Activated T-helper 17 cell treated with anti-CD3 and anti-CD28 coated beads, Interleukin-2, amount 50 U/mL, for 72 hours (primary cell): ENCODE results near the gene KIAA1614. TPM values are rescaled to one million over a fixed set of nuclear protein-coding genes. Genes with fewer than 3 reads are reported as not detected.

Experiments used
- ATAC-seq: fragments of 150-1000 bp; cut with Tn5 transposase; replicated peaks from 2 replicates; pipeline ENCODE4 v1.10.0; 2021; ENCODE audit warnings: mild to moderate bottlenecking, moderate library complexity
- H3K27ac Mint-ChIP-seq: one replicate; pipeline ENCODE4 v1.8.0; 2022; ENCODE audit warnings: mixed read lengths
- H3K27me3 Mint-ChIP-seq: one replicate; pipeline ENCODE4 v1.8.0; 2022; ENCODE audit warnings: mixed read lengths
- H3K36me3 Mint-ChIP-seq: one replicate; pipeline ENCODE4 v1.8.0; 2022; ENCODE audit warnings: low read depth, mild to moderate bottlenecking, mixed read lengths
- H3K4me1 Mint-ChIP-seq: one replicate; pipeline ENCODE4 v1.8.0; 2022; ENCODE audit warnings: mixed read lengths
- H3K4me3 Mint-ChIP-seq: one replicate; pipeline ENCODE4 v1.8.0; 2022; ENCODE audit warnings: mild to moderate bottlenecking, mixed read lengths
- H3K9me3 Mint-ChIP-seq: one replicate; pipeline ENCODE4 v1.8.0; 2022; ENCODE audit warnings: mixed read lengths
- total RNA-seq, 2 donors: library from RNA; stranded (reverse); gene quantifications; one replicate each; pipeline ENCODE4 v1.2.3, GENCODE V29; 2022

The KIAA1614 gene
- total RNA-seq, result under 1 TPM; 0.04 to 0.19 TPM

- H3K27me3 Mint-ChIP-seq, result peaks cover 37% of the 10 kb centered on the region
- no peaks in the 10 kb centered on the region for H3K9me3 Mint-ChIP-seq
- ATAC-seq, result no peak
- no peaks in the 10 kb centered on the region for H3K4me1 Mint-ChIP-seq
- no peak within 1 kb of the TSS for H3K27ac Mint-ChIP-seq
- no peak within 1 kb of the TSS for H3K4me3 Mint-ChIP-seq
- no peaks in the 10 kb centered on the region for H3K36me3 Mint-ChIP-seq
Observed at GRCh38 chr1:180912801-180913565, at the start of gene KIAA1614. Gene KIAA1614 (plus strand): TSS chr1:180912897. CDS start chr1:180913244, 347 bp downstream.

- Mint-ChIP-seq H3K4me1 (no peaks in the 10 kb centered on the region), H3K36me3 (peaks cover 26% of the 10 kb centered on the region), H3K9me3 (no peaks in the 10 kb centered on the region), H3K27me3 (no peaks in the 10 kb centered on the region), H3K4me3 (no peak overlapping the region), H3K27ac (no peak overlapping the region)
- ATAC-seq, result no peak
Observed at GRCh38 chr1:180863158-180863775, 49.4 kb upstream of the KIAA1614 start.

GRCh38 chr1:180881806-180882509 lies 30.7 kb upstream of the KIAA1614 start:
- H3K4me3 Mint-ChIP-seq, result no peak overlapping the region
- H3K27ac Mint-ChIP-seq, result peak overlapping the region; percentile 19
- H3K27me3 Mint-ChIP-seq, result no peaks in the 10 kb centered on the region
- ATAC-seq, result peak; percentile 43
- H3K4me1 Mint-ChIP-seq, result no peaks in the 10 kb centered on the region
- no peaks in the 10 kb centered on the region for H3K9me3 Mint-ChIP-seq
- H3K36me3 Mint-ChIP-seq, result peaks cover 32% of the 10 kb centered on the region

GRCh38 chr1:180884588-180885300 lies 28.0 kb upstream of the KIAA1614 start:
- no peak overlapping the region for H3K4me3 Mint-ChIP-seq
- no peaks in the 10 kb centered on the region for H3K27me3 Mint-ChIP-seq
- no peaks in the 10 kb centered on the region for H3K4me1 Mint-ChIP-seq
- H3K36me3 Mint-ChIP-seq, result peaks cover 38% of the 10 kb centered on the region
- H3K9me3 Mint-ChIP-seq, result no peaks in the 10 kb centered on the region
- H3K27ac Mint-ChIP-seq, result no peak overlapping the region
- no peak for ATAC-seq

- no peak overlapping the region for H3K27ac Mint-ChIP-seq
- H3K4me3 Mint-ChIP-seq, result no peak overlapping the region
- H3K36me3 Mint-ChIP-seq, result peaks cover 37% of the 10 kb centered on the region
- no peak for ATAC-seq
- H3K4me1 Mint-ChIP-seq, result no peaks in the 10 kb centered on the region
- no peaks in the 10 kb centered on the region for H3K9me3 Mint-ChIP-seq
- H3K27me3 Mint-ChIP-seq, result no peaks in the 10 kb centered on the region
Observed at GRCh38 chr1:180886338-180886737, 26.4 kb upstream of the KIAA1614 start.

GRCh38 chr1:180887841-180888240 lies 24.9 kb upstream of the KIAA1614 start:
- Mint-ChIP-seq H3K27me3 (no peaks in the 10 kb centered on the region), H3K36me3 (peaks cover 26% of the 10 kb centered on the region)

GRCh38 chr1:180888870-180889269 lies 23.8 kb upstream of the KIAA1614 start:
- no peak overlapping the region for H3K4me3 Mint-ChIP-seq
- no peak for ATAC-seq
- H3K9me3 Mint-ChIP-seq, result no peaks in the 10 kb centered on the region
- H3K27me3 Mint-ChIP-seq, result no peaks in the 10 kb centered on the region
- H3K4me1 Mint-ChIP-seq, result no peaks in the 10 kb centered on the region
- peaks cover 17% of the 10 kb centered on the region for H3K36me3 Mint-ChIP-seq
- no peak overlapping the region for H3K27ac Mint-ChIP-seq

More at GRCh38 chr1:180887841-180888240, 24.9 kb upstream of the KIAA1614 start:
- Mint-ChIP-seq H3K27ac (no peak overlapping the region), H3K4me3 (no peak overlapping the region), H3K4me1 (no peaks in the 10 kb centered on the region), H3K9me3 (no peaks in the 10 kb centered on the region)
- no peak for ATAC-seq

GRCh38 chr1:180889325-180889724 lies 23.4 kb upstream of the KIAA1614 start:
- no peaks in the 10 kb centered on the region for H3K4me1 Mint-ChIP-seq
- no peaks in the 10 kb centered on the region for H3K27me3 Mint-ChIP-seq
- peaks cover 13% of the 10 kb centered on the region for H3K36me3 Mint-ChIP-seq
- ATAC-seq, result no peak
- no peak overlapping the region for H3K4me3 Mint-ChIP-seq
- H3K9me3 Mint-ChIP-seq, result no peaks in the 10 kb centered on the region
- H3K27ac Mint-ChIP-seq, result no peak overlapping the region

- Mint-ChIP-seq H3K36me3 (peaks cover 6% of the 10 kb centered on the region), H3K4me1 (no peaks in the 10 kb centered on the region), H3K27me3 (no peaks in the 10 kb centered on the region), H3K9me3 (peaks cover 4% of the 10 kb centered on the region), H3K4me3 (no peak overlapping the region), H3K27ac (no peak overlapping the region)
- no peak for ATAC-seq
Observed at GRCh38 chr1:180892272-180892671, 20.4 kb upstream of the KIAA1614 start.

GRCh38 chr1:180892675-180893074 lies 20.0 kb upstream of the KIAA1614 start:
- no peaks in the 10 kb centered on the region for H3K27me3 Mint-ChIP-seq
- H3K4me3 Mint-ChIP-seq, result no peak overlapping the region
- H3K36me3 Mint-ChIP-seq, result peaks cover 3% of the 10 kb centered on the region
- peaks cover 4% of the 10 kb centered on the region for H3K9me3 Mint-ChIP-seq
- H3K4me1 Mint-ChIP-seq, result no peaks in the 10 kb centered on the region
- H3K27ac Mint-ChIP-seq, result no peak overlapping the region
- ATAC-seq, result no peak

GRCh38 chr1:180893614-180894013 lies 19.1 kb upstream of the KIAA1614 start:
- Mint-ChIP-seq H3K36me3 (no peaks in the 10 kb centered on the region), H3K4me3 (no peak overlapping the region), H3K9me3 (peaks cover 4% of the 10 kb centered on the region), H3K27me3 (no peaks in the 10 kb centered on the region), H3K4me1 (no peaks in the 10 kb centered on the region), H3K27ac (no peak overlapping the region)
- ATAC-seq, result no peak

GRCh38 chr1:180896161-180896560 lies 16.5 kb upstream of the KIAA1614 start:
- H3K36me3 Mint-ChIP-seq, result no peaks in the 10 kb centered on the region
- H3K27ac Mint-ChIP-seq, result no peak overlapping the region
- peaks cover 4% of the 10 kb centered on the region for H3K9me3 Mint-ChIP-seq
- H3K4me1 Mint-ChIP-seq, result no peaks in the 10 kb centered on the region
- no peaks in the 10 kb centered on the region for H3K27me3 Mint-ChIP-seq
- ATAC-seq, result no peak
- no peak overlapping the region for H3K4me3 Mint-ChIP-seq

- Mint-ChIP-seq H3K27ac (no peak overlapping the region), H3K27me3 (peaks cover 6% of the 10 kb centered on the region), H3K9me3 (peaks cover 4% of the 10 kb centered on the region), H3K4me1 (no peaks in the 10 kb centered on the region), H3K4me3 (no peak overlapping the region), H3K36me3 (no peaks in the 10 kb centered on the region)
- ATAC-seq, result no peak
Observed at GRCh38 chr1:180898441-180899219, 14.1 kb upstream of the KIAA1614 start.

GRCh38 chr1:180899262-180899661 lies 13.4 kb upstream of the KIAA1614 start:
- H3K36me3 Mint-ChIP-seq, result no peaks in the 10 kb centered on the region
- ATAC-seq, result no peak
- H3K9me3 Mint-ChIP-seq, result peaks cover 4% of the 10 kb centered on the region
- no peak overlapping the region for H3K4me3 Mint-ChIP-seq
- no peaks in the 10 kb centered on the region for H3K4me1 Mint-ChIP-seq
- peaks cover 6% of the 10 kb centered on the region for H3K27me3 Mint-ChIP-seq
- H3K27ac Mint-ChIP-seq, result no peak overlapping the region
